SK-N-SH (cell line): ENCODE measurements around the gene POU3F1. TPM values are rescaled to one million over a fixed set of nuclear protein-coding genes. Genes with fewer than 3 reads are reported as not detected.

Experiments
- CTCF ChIA-PET: fragments of 300-600, 350-600 bp; formaldehyde crosslinking; extraction: SDS; loops from one replicate; lab custom pipeline; 2021; lab: Yijun Ruan, JAX
- POLR2A ChIA-PET: fragments of 350-600 bp; sonication (Branson Sonifier 250); formaldehyde crosslinking; extraction: SDS; loops from one replicate; lab custom pipeline; 2020; ENCODE audit warnings: antibody characterized with exemption, inconsistent platforms; lab: Yijun Ruan, JAX
- DNase-seq: peaks from one replicate; pipeline ENCODE4 v3.0.0; 2012
- H2AFZ ChIP-seq: fragments of 200-600 bp; sonication (generic); 2 replicates; pipeline ENCODE4 v1.8.1; 2016; ENCODE audit warnings: antibody characterized with exemption, mild to moderate bottlenecking, low read depth
- H3F3A ChIP-seq: fragments of 200-600 bp; sonication (generic); replicated peaks from 2 replicates; pipeline ENCODE3; 2016; ENCODE audit warnings: antibody characterized with exemption, mild to moderate bottlenecking; ENCODE audit not compliant: insufficient read depth
- H3K27ac ChIP-seq, 2 experiments: fragments of 200-500 bp in 1 of 2; fragments of 200-600 bp in 1 of 2; sonication (Bioruptor generic) in 1 of 2; sonication (generic), shearing (Covaris generic) in 1 of 2; 2 replicates each; pipeline versions ENCODE4 v1.5.1 to v1.6.1; 2014 to 2016; ENCODE audit warnings: low read depth in 2 of 2, inconsistent platforms in 1 of 2, low read length in 1 of 2, mild to moderate bottlenecking in 1 of 2, mixed read lengths in 1 of 2
- H3K27me3 ChIP-seq: fragments of 200-600 bp; sonication (generic), shearing (Covaris generic); 2 replicates; pipeline ENCODE4 v1.6.1; 2016; ENCODE audit warnings: mixed run types; ENCODE audit not compliant: insufficient read depth
- H3K36me3 ChIP-seq, 2 experiments: fragments of 200-500 bp in 1 of 2; fragments of 200-600 bp in 1 of 2; sonication (Bioruptor generic) in 1 of 2; sonication (generic) in 1 of 2; replicated peaks in 1 of 2; 2 replicates each; pipeline versions ENCODE3 to v1.5.1; 2014 to 2016; ENCODE audit warnings: low read length in 1 of 2, mild to moderate bottlenecking in 1 of 2; ENCODE audit not compliant: insufficient read depth in 2 of 2, control insufficient read depth in 1 of 2
- H3K4me1 ChIP-seq, 2 experiments: fragments of 200-500 bp in 1 of 2; fragments of 200-600 bp in 1 of 2; sonication (Bioruptor generic) in 1 of 2; sonication (generic), shearing (Covaris generic) in 1 of 2; 2 replicates each; pipeline versions ENCODE4 v1.5.1 to v1.6.1; 2014 to 2016; ENCODE audit warnings: low read depth in 1 of 2, low read length in 1 of 2, mixed run types in 1 of 2; ENCODE audit not compliant: insufficient read depth in 2 of 2, control insufficient read depth in 1 of 2
- H3K4me2 ChIP-seq: fragments of 200-600 bp; sonication (generic), shearing (Covaris generic); 2 replicates; pipeline ENCODE4 v1.6.1; 2017; ENCODE audit warnings: mixed run types
- H3K4me3 ChIP-seq, 2 experiments: fragments of 200-500 bp in 1 of 2; fragments of 200-600 bp in 1 of 2; sonication (Bioruptor generic) in 1 of 2; sonication (generic), shearing (Covaris generic) in 1 of 2; 2 replicates each; pipeline versions ENCODE4 v1.5.1 to v1.8.1; 2014 to 2016; ENCODE audit warnings: low read depth in 2 of 2, inconsistent platforms in 1 of 2, low read length in 1 of 2, mild to moderate bottlenecking in 1 of 2, mixed read lengths in 1 of 2, moderate library complexity in 1 of 2
- H3K79me2 ChIP-seq: fragments of 200-600 bp; sonication (generic); 2 replicates; pipeline ENCODE4 v1.8.1; 2017; ENCODE audit warnings: mild to moderate bottlenecking; ENCODE audit not compliant: insufficient read depth
- H3K9ac ChIP-seq: fragments of 200-600 bp; sonication (generic); 2 replicates; pipeline ENCODE4 v1.6.1; 2017; ENCODE audit warnings: mixed run types
- H3K9me2 ChIP-seq: fragments of 200-600 bp; sonication (generic); 2 replicates; pipeline ENCODE4 v1.6.1; 2017; ENCODE audit warnings: mixed run types
- H3K9me3 ChIP-seq: fragments of 200-600 bp; sonication (generic); 2 replicates; pipeline ENCODE4 v1.6.1; 2017; ENCODE audit warnings: mixed run types, mild to moderate bottlenecking, moderate library complexity
- H4K20me1 ChIP-seq: fragments of 200-600 bp; sonication (generic); 2 replicates; pipeline ENCODE4 v1.6.1; 2017; ENCODE audit warnings: mild to moderate bottlenecking, mixed run types; ENCODE audit not compliant: insufficient read depth
- EP300 ChIP-seq, 2 experiments: IDR thresholded peaks; 2 replicates each; pipeline versions ENCODE4 v1.4.0 to v1.6.1; 2012; ENCODE audit warnings: borderline replicate concordance in 1 of 2, low read depth in 1 of 2, low read length in 1 of 2
- EZH2phosphoT487 ChIP-seq: fragments of 200-600 bp; sonication (generic); IDR thresholded peaks from 2 replicates; pipeline ENCODE4 v1.6.1; 2017; ENCODE audit warnings: low read depth, mixed run types, mild to moderate bottlenecking, antibody characterized with exemption, moderate library complexity, borderline replicate concordance
- FOSL2 ChIP-seq: IDR thresholded peaks from 2 replicates; pipeline ENCODE4 v1.4.0; 2012; ENCODE audit warnings: low read depth, mild to moderate bottlenecking, moderate library complexity, borderline replicate concordance
- GABPA ChIP-seq: IDR thresholded peaks from 2 replicates; pipeline ENCODE4 v1.4.0; 2012; ENCODE audit warnings: low read depth, mild to moderate bottlenecking
- RAD21 ChIP-seq: IDR thresholded peaks from 2 replicates; pipeline ENCODE4 v1.6.1; 2012; ENCODE audit warnings: mild to moderate bottlenecking, low read length
- RXRA ChIP-seq: IDR thresholded peaks from 2 replicates; pipeline ENCODE4 v1.4.0; 2012; ENCODE audit warnings: low read depth, mild to moderate bottlenecking, borderline replicate concordance
- SIN3A ChIP-seq: IDR thresholded peaks from 2 replicates; pipeline ENCODE4 v1.6.1; 2012; ENCODE audit warnings: low read depth, mild to moderate bottlenecking, low read length, moderate library complexity, borderline replicate concordance
- TCF12 ChIP-seq: IDR thresholded peaks from 2 replicates; pipeline ENCODE4 v1.4.0; 2012
- YY1 ChIP-seq: IDR thresholded peaks from 2 replicates; pipeline ENCODE4 v1.4.0; 2012; ENCODE audit warnings: low read depth, mild to moderate bottlenecking
- WGBS: methylation state at CpG from one replicate; pipeline ENCODE4 v1.1.6; 2017; ENCODE audit warnings: low lambda C conversion rate; 5-methylcytosine and 5-hydroxymethylcytosine counted together
- polyA plus RNA-seq, 3 experiments: library from polyadenylated mRNA; depleted of rRNA; stranded (reverse); fragments of >200 nt; gene quantifications; 2 replicates each; pipeline ENCODE4 v1.2.3, GENCODE V29; 2012
- TF ChIP-seq, protein P1 (sequence below): IDR thresholded peaks from 2 replicates; pipeline ENCODE4 v1.6.1; 2012; ENCODE audit warnings: mild to moderate bottlenecking, low read depth, low read length, moderate library complexity
- TF ChIP-seq, protein P2 (sequence below): fragments of 150-350 bp; IDR thresholded peaks from 2 replicates; pipeline ENCODE4 v1.6.1; 2016; ENCODE audit warnings: mild to moderate bottlenecking, low read depth, low read length
- TF ChIP-seq, protein P3 (sequence below): IDR thresholded peaks from 2 replicates; pipeline ENCODE4 v1.4.0; 2012; ENCODE audit warnings: low read depth, borderline replicate concordance
- TF ChIP-seq, protein P4 (sequence below): fragments of 200-600 bp; sonication (generic); IDR thresholded peaks from 2 replicates; pipeline ENCODE4 v1.6.1; 2017; ENCODE audit warnings: antibody characterized with exemption, mild to moderate bottlenecking, moderate library complexity

POU3F1 gene
- polyA plus RNA-seq, 1 of the 3 experiments (the other 2 are of a cell fraction): not detected

GRCh38 chr1:38083541-38083940 is 36.9 kb upstream of the POU3F1 start:
- no peak overlapping the region for H3K27ac ChIP-seq
- H3K79me2 ChIP-seq: no peaks in the 10 kb centered on the region
- H3K9me3 ChIP-seq: no peaks in the 10 kb centered on the region
- no peak for DNase-seq
- no peak overlapping the region for H3K9ac ChIP-seq
- no peak overlapping the region for H2AFZ ChIP-seq
- H3K27me3 ChIP-seq: 0 out of 2 replicates have a peak, but pooled peaks cover 19% of the 10 kb centered on the region
- H3F3A ChIP-seq: no peaks in the 10 kb centered on the region
- no peaks in the 10 kb centered on the region for H3K4me1 ChIP-seq
- TF ChIP-seq RAD21: no peak
- no peak for TF ChIP-seq GABPA
- TF ChIP-seq EP300 (IDR thresholded peaks at IDR 0.05; ENCODE audit: borderline replicate concordance in 1 of 2, low read depth in 1 of 2, low read length in 1 of 2): no peak
- TF ChIP-seq, protein P1, sequence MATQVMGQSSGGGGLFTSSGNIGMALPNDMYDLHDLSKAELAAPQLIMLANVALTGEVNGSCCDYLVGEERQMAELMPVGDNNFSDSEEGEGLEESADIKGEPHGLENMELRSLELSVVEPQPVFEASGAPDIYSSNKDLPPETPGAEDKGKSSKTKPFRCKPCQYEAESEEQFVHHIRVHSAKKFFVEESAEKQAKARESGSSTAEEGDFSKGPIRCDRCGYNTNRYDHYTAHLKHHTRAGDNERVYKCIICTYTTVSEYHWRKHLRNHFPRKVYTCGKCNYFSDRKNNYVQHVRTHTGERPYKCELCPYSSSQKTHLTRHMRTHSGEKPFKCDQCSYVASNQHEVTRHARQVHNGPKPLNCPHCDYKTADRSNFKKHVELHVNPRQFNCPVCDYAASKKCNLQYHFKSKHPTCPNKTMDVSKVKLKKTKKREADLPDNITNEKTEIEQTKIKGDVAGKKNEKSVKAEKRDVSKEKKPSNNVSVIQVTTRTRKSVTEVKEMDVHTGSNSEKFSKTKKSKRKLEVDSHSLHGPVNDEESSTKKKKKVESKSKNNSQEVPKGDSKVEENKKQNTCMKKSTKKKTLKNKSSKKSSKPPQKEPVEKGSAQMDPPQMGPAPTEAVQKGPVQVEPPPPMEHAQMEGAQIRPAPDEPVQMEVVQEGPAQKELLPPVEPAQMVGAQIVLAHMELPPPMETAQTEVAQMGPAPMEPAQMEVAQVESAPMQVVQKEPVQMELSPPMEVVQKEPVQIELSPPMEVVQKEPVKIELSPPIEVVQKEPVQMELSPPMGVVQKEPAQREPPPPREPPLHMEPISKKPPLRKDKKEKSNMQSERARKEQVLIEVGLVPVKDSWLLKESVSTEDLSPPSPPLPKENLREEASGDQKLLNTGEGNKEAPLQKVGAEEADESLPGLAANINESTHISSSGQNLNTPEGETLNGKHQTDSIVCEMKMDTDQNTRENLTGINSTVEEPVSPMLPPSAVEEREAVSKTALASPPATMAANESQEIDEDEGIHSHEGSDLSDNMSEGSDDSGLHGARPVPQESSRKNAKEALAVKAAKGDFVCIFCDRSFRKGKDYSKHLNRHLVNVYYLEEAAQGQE: no peak
- no peak for TF ChIP-seq YY1
- TF ChIP-seq RXRA: no peak
- TF ChIP-seq FOSL2: no peak
- TF ChIP-seq EZH2phosphoT487: no peak
- H3K9me2 ChIP-seq: no peaks in the 10 kb centered on the region
- H3K4me2 ChIP-seq: no peak overlapping the region
- no peaks in the 10 kb centered on the region for H4K20me1 ChIP-seq
- 52% methylated on average over 3 of the region's 7 CpGs for WGBS
- no peak overlapping the region for H3K4me3 ChIP-seq
- POLR2A ChIA-PET: no interaction called here
- no peaks in the 10 kb centered on the region for H3K36me3 ChIP-seq
- CTCF ChIA-PET: interaction anchor here (0.7 to 3.0 kb wide), 2 partner anchors 8 to 12 kb away, joined by 3 to 9 read pairs; no protein-coding TSS in a partner anchor

- Histone ChIP-seq H3K4me2 (no peak overlapping the region), H3K36me3 (no peaks in the 10 kb centered on the region), H3K4me1 (no peaks in the 10 kb centered on the region), H4K20me1 (no peaks in the 10 kb centered on the region), H3F3A (no peaks in the 10 kb centered on the region), H3K9ac (no peak overlapping the region), H3K79me2 (no peaks in the 10 kb centered on the region), H3K27ac (no peak overlapping the region), H3K9me3 (no peaks in the 10 kb centered on the region), H2AFZ (no peak overlapping the region), H3K27me3 (0 out of 2 replicates have a peak, but pooled peaks cover 14% of the 10 kb centered on the region), H3K9me2 (no peaks in the 10 kb centered on the region), H3K4me3 (no peak overlapping the region)
- CTCF ChIA-PET: interaction anchor here (0.7 to 3.0 kb wide), 2 partner anchors 8 to 11 kb away, joined by 3 to 9 read pairs; no protein-coding TSS in a partner anchor
- POLR2A ChIA-PET: no interaction called here
- no peak for DNase-seq
- whole genome bisulfite sequencing: 21% methylated on average over 3 of the region's 3 CpGs
- TF ChIP-seq, protein P2, sequence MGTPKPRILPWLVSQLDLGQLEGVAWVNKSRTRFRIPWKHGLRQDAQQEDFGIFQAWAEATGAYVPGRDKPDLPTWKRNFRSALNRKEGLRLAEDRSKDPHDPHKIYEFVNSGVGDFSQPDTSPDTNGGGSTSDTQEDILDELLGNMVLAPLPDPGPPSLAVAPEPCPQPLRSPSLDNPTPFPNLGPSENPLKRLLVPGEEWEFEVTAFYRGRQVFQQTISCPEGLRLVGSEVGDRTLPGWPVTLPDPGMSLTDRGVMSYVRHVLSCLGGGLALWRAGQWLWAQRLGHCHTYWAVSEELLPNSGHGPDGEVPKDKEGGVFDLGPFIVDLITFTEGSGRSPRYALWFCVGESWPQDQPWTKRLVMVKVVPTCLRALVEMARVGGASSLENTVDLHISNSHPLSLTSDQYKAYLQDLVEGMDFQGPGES: no peak
- no peak for TF ChIP-seq EP300 (IDR thresholded peaks at IDR 0.05; ENCODE audit: borderline replicate concordance in 1 of 2, low read depth in 1 of 2, low read length in 1 of 2)
- no peak for TF ChIP-seq SIN3A
- TF ChIP-seq, protein P3, sequence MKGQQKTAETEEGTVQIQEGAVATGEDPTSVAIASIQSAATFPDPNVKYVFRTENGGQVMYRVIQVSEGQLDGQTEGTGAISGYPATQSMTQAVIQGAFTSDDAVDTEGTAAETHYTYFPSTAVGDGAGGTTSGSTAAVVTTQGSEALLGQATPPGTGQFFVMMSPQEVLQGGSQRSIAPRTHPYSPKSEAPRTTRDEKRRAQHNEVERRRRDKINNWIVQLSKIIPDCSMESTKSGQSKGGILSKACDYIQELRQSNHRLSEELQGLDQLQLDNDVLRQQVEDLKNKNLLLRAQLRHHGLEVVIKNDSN: no peak
- no peak for TF ChIP-seq TCF12
- no peak for TF ChIP-seq RXRA
- TF ChIP-seq YY1: no peak
- TF ChIP-seq, protein P4, sequence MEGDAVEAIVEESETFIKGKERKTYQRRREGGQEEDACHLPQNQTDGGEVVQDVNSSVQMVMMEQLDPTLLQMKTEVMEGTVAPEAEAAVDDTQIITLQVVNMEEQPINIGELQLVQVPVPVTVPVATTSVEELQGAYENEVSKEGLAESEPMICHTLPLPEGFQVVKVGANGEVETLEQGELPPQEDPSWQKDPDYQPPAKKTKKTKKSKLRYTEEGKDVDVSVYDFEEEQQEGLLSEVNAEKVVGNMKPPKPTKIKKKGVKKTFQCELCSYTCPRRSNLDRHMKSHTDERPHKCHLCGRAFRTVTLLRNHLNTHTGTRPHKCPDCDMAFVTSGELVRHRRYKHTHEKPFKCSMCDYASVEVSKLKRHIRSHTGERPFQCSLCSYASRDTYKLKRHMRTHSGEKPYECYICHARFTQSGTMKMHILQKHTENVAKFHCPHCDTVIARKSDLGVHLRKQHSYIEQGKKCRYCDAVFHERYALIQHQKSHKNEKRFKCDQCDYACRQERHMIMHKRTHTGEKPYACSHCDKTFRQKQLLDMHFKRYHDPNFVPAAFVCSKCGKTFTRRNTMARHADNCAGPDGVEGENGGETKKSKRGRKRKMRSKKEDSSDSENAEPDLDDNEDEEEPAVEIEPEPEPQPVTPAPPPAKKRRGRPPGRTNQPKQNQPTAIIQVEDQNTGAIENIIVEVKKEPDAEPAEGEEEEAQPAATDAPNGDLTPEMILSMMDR: no peak
- TF ChIP-seq, protein P1: no peak
These were observed 36.2 kb upstream of the POU3F1 start for GRCh38 chr1:38082769-38083263.
